Activated T-cell treated with anti-CD3 and anti-CD28 coated beads for 48 hours (primary cell): ENCODE results near the gene MKLN1.
A peak's percentile ranks its signal among the peaks of the same experiment; 100 is the strongest.
"Not testable (repeated sequence)": the region's sequence is repeated elsewhere in the genome, so short reads cannot be mapped to it uniquely, and the experiment has no call there.

Experiments used
- DNase-seq: peaks from one replicate; pipeline ENCODE4 v3.0.0-alpha.2; 2020; ENCODE audit warnings: low read depth

Gene MKLN1

DNA sequence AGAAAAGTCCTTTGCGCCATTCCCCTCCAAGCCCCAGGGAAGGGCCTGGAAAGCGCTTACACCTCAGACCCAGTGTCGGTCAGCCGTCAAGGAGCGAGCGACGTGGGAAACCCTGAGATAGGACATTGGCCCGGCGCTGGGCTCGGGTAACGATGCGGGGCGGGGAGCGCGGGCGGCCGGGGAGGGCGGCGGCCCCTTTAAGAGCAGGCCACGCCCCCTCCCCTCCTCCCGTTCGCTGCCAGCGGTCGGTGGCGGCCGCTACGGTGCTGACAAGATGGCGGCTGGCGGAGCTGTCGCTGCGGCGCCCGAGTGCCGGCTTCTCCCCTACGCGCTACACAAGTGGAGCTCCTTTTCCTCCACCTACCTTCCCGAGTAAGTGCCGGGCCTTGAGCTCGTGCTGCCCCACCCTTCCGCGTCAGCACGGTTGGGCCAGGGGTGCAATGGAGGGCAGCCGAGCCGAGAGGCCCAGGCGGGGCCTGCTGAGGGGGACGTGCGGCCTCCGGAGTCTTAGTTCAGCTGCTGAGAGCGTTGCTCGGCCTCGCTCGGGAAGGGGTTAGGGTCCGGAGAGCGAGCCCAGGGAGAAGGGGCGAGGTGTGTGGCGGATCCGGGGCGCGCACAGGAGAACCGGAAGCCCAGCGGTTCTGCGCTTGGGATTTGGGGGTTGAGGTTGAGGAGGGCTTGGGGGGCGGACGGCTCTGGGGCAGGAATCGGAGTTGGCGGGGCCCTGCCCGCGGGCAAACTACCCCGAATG is at the start of gene MKLN1:
Gene MKLN1 (plus strand): TSS at position 251 of the 751 bp plus-strand sequence. CDS start 24 bp downstream, at position 275.
- DNase-seq = peak; percentile 88

DNA sequence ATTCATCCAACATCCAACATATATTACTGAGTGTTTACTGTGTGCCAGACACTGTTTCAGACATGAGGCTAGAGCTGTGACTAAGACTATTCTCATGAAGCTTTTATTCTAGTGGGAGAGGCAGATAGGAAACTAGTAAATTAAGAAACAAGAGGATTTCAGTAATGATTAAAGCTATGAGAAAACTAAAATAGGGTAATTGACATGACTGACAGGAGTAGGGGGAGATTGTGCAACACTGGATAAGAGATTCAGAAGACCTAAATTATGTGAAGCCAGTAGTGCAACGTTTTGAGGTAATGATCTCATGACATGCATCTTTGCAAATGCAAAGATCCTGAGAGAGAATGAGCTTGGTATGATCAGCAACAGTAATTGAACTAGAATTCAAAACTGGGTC is 48.6 kb upstream of the MKLN1 start:
- DNase-seq = no peak

DNA sequence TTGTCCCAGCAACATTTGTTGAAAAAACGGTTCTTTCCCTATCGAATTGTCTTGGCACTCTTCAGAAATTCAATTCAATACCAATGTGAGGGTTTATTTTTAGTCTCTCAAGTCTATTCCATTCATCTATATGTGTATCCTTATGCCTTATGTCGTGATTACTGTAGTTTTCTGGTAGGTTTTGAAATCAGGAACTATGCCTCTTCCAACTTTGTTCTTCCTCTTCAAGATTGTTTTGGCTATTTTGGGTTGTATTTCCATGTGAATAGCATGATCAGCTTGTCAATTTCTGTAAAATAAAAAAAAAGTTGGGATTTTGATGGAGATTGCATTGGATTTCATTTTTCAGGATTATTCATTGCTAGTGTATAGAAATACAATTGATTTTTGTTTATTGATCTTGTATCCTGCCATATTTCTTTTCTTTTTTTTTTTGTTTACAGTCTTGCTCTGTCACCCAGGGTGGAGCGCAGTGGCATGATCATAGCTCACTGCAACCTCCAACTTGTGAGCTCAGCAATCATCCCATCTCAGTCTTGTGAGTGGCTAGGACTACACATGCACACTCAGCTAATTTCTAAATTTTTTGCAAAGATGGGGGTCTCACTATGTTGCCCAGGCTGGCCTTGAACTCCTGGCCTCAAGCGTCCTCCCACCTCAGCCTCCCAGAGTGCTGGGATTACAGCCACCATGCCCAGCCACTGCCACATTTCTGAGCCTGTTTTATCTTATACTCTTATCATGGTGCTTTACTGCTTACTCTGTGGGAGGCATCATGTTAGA is 46.2 kb upstream of the MKLN1 start:
- DNase-seq = no peak

DNA sequence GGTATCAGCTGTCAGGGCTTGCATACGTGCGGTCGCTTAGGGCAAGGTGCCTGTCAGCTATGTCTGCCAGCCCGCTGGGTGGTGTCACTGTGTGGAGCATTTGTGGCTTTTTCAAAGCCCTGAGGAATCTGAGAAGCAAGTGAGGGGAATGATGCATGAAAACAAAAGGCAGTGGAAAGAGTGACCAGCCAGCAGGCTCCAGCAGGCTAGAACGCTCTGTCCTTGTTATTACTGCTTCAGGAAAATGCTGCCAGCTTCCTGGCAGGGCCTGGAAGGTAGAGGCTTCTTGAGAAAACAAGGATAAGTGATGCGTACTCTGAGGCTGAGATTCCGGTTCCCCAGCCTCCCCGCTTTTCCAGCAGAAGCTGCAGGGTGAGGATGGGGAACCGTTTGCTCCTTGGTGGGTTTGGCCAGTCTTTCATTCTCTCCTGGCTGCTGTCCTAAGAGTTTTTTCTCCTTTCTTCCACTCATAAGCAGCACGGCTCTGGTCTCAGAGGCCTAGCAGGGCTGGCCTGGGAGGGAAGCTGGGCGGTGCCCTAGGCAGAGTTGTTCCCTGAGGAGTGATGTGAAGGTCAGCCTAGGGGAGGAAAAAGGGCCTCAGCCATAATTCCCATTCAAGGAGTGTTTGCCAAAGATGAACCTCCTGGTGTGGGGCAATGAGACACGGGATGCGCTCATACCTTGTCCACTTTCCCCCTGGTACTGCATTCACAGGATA is 42.8 kb upstream of the MKLN1 start:
- DNase-seq = no peak

DNA sequence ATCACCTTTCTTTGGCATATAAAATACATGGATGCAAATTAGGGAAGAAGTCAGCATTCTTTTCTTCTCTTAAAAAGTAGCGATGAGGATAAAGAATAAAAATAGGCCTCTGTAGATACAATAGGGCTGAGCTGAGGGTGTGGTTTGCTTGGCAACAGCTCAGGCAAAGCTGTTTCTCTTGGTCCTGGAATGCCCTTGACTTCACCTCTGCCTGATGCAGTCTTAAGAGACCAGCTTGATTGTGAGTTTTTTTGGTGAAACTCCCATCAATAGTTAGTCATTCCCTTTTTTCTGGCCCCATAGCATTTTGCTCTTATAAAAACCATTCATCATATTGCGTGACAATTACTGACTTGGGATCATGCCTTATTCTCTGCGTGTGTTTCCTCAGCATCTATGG is 42.1 kb upstream of the MKLN1 start:
- DNase-seq = no peak

DNA sequence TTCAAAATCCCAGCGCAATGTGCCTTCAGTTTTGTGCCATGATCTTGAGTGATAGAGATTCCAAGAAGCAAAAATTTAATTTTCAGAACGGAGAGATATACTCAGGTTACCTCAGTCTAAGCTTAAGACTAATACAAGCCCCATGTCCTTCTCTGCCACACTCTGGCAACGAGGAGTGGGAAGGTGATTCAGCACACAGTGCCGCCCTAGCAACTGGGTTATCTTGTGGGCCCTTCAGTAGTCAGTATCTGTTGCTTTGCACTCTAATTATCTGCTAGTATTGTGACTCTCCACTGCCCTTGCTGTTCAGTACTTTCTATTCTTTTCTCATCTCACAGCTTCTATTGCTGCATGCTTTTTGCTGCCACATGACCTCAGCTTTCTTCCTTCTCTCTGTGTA is 39.2 kb upstream of the MKLN1 start:
- DNase-seq = no peak

DNA sequence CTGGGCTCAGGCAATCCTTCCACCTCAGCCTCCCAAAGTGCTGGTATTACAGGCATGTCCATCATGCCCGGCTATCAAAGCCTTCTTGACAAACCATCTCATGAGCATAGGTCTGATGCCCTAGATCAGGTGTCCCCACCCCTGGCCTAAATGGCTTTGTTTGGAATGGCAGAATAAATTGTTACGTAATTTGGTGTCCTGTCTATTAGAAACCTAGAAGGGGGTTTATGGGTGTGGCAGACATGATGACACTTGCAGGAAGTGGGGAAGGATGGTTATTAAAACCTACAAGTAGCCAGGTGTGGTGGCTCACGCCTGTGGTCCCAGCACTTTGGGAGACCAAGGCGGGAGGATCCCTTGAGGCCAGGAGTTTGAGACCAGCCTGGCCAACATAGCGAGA is 38.6 kb upstream of the MKLN1 start:
- no peak for DNase-seq

DNA sequence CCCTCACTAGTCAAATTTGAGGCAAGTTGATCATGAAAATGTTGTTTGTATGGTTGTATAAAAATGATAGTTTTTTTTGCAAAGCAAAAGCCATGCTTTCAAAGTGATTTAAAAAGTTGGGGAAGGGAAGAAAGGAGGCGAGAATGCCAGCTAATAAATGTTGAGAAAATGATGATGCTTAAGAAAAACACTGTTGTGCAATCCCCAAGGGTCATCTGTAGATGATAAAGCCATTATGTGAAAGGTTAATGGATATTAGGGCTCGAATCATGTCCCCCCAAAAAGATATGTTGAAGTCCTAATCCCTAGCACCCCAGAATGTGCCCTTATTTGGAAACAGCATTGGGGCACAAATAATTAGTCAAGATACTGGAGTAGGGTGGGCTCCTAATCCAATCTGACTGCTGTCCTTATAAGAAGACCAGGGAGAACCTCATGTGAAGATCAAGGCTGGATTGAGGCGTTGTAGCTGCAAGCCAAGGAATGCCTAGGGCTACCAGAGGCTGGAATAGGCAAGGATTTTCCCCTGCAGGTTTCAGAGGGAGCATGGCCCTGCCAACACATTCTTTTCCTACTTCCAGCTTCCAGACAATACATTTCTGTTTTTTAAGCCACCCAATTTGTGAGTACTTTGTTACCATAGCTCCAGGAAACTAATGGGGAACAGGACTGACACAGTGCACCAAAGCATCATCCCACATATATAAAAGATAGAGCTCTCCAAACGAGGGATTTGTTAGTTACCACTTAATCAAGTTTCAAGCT is 35.4 kb upstream of the MKLN1 start:
- DNase-seq = no peak

DNA sequence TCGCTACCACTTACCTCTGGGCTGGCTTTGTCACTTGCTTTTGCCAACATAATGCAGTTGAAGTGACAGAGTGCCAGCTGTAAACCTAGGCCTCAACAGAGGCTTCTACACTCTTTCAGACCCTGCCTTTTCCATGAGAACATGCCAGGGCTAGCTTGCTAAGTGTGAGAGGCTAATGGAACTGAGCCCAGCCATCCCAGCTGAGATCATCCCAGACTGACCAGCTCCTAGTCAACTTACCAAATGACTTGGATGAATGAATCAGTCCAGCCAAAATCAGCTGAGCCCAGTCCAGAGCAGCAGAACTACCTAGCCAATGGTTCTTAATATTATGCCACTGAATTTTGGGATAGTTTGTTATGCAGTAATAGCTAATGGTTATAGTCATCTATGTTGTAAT is 34.7 kb upstream of the MKLN1 start:
- DNase-seq = no peak

DNA sequence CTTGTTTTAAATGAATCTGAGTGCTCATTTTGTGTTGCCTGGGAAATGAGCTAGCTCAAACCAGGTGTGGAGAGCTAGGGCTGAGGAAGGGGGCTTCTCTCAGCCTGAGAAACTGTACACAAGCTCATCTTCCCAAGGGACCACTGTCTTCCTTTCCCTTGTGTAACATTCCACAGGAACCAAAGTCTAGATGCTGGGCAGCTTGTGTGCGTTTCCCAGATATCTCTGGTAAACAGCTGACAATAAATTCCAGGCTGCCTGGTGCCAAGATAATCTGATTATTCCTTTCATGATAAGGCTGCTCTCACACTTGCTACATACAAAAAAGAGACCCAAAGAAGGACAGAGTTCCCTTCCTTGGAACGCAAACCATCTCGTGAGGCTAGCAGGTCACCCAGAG is 33.1 kb upstream of the MKLN1 start:
- no peak for DNase-seq

DNA sequence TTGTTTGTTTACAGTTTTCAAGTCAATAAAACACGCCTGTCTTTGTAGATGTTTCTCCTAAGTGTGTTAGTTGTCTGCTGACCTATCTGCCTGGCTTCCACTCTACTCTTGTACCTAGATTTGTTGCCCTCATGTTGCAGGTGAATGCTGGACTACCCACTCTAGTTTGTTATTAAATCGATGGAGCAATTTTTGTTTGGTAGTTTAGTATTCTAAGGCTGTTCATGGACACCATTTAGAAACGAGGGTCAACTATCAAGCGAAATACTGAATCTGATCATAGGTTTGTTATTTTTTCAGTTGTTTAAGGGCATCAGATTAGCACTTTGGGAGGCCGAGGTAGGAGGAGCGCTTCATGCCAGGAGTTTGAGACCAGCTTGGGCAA is 29.1 kb upstream of the MKLN1 start:
- DNase-seq = no peak

DNA sequence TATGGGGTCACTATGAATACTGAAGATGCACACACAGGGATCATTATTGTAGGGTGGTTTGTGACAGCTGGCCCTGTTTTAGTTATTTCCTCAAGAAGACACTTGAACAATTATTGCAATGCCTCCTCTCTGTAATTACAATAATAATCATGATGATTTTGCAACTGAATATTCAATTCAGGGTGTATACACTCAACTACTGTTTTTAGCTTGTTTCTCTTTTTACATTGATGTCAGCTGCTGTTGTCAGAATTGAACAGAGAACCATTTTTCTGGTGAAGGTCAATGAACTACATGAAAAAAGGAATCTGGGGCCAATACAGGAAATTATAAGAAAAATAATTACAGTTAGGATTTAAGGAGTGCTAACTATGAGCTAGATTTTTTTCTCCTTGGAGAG is 28.6 kb upstream of the MKLN1 start:
- DNase-seq = no peak

DNA sequence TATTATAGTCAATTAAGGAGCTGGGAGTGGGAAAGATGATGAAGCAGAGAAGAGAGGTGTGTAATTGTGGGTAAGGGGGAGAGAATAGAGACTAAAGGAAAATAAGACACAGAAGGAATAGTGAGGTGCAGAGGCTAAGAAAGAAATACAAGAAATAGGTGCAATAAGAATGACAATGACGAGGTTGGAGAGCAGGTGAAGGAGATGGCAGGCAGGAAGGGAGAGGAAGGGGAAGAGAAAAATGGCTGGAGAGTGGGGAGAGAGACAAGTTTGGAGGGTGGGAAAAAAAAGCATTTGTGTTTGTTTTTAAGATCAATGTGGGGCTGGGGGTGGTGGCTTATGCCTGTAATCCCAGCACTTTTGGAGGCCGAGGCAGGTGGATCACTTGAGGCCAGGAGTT is 27.6 kb upstream of the MKLN1 start:
- no peak for DNase-seq

DNA sequence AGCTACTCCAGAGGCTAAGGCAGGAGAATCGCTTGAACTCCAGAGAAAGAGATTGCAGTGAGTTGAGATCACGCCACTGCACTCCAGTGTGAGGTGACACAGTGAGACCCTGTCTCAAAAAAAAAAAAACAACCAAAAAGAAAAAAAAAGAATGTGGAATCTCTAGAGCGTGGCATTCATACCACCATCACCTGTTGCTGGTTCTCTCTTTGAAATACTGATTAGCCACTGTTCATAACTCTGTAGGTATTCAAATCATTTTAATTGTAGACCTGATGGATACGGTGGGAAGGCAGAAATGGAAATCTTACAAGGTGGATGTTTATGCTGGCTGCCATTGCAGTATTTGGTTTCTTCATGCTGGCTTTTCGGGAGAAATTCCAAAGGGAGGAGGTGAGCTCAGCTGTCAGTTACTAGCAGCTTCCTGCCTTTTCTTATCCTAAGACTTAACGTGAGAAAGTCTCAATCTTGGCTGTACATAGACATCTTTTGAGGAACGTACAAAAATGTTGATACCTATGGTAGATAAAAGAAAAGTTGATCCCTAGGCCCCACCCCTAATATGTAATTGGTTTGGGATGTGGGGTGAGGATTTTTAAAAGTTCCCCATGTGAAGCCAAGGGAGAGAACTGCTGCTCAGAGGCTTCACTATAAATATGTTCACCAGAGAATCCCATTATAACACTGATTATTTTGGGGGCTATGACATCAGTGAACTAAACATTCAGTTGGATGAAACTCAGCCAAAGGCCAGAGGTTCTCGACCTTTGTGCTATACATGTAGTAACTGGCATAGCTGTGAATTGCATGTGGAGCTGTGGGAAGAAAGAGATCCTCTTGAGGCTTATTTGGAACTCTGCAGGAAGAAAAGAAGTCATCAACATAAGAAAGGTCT is 26.9 kb upstream of the MKLN1 start:
- no peak for DNase-seq

DNA sequence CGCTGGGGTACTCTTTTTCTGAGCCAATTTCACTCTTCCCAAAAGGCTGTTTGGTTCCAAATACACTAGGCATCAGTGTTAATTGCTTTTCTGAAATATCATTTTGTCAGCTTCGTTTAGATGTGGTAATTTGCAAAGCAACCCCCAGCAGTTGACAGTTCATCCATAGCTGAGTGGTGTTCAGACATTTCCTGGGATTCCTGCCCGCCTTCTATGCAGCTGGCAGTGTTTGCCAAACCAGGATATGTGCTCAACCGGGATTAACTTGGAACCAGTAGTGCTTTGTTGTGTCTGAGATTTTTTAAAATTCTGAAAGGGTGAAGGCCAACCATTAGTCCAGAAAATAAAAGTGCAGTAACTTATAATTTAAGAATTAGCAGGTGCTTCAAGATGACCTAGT is 25.2 kb upstream of the MKLN1 start:
- DNase-seq = no peak

DNA sequence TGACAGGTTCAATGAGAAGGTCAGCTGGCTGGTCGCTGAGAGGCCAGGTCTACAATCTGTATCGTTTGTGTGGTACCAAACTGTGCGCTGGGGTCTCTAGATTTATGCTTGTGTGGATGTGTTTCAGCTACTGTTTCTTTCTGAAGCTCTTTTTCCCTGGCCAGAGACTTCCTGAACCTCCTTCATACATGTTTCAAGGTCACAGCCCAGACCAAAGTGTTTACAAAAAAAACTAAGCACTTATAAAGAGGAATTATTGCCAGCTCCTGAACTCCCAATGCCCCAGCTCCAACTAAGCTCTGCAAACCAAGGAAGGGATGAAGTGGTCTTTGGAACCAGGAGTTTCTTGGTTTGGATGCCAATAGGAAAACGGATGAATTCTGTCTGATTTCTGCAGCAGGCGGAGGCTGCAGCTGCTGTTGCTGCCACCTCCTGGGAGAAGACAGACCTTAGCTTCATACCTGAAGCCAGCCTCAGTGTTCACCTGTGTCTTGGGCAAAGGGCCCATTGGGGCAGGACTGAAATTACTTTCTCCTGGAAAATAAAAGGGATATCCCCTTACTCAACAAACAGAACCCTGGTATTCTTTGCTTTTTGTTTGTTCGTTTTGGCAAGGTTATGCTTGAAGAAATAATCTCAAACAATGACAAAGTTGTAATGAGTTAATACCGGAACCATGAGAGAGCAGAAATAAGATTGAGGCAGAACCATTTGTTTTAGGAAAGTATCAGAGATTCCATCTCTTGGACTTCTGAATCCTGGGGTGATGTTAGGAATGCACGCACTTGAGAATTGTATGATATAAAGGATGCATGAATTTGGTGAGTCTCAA is 24.6 kb upstream of the MKLN1 start:
- no peak for DNase-seq

DNA sequence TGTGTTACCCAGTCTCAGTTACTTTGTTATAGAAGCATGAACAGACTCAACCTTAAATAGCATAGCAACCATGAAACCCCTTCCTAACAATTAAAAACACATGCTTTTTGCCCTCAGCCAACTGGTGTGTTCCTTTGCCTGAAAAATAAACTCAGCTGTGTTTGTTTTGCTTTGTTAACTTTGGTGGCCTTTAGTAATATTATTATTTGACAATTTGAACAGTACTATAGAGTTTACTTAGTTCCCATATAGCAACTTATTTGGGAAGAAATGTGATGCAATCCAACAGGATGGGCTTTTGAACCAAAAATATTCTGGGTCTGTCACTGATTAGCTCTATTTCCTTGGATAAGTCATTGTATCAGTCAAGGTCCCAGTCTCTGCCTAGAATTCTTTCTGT is 22.5 kb upstream of the MKLN1 start:
- no peak for DNase-seq

DNA sequence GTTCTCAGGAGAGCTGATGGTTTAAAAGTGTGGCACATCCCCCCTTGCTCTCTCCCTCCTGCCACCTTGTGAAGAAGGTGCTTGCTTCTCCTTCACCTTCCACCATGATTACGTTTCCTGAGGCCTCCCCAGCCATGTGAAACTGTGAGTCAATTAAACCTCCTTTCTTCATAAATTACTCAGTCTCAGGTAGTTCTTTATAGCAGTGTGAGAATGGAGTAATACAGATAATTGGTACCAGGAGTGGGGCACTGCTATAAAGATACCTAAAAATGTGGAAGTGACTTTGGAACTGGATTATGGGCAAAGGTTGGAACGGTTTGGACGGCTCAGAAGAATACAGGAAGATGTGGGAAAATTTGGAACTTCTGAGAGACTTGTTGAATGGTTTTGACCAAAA is 21.6 kb upstream of the MKLN1 start:
- not testable (repeated sequence) for DNase-seq

DNA sequence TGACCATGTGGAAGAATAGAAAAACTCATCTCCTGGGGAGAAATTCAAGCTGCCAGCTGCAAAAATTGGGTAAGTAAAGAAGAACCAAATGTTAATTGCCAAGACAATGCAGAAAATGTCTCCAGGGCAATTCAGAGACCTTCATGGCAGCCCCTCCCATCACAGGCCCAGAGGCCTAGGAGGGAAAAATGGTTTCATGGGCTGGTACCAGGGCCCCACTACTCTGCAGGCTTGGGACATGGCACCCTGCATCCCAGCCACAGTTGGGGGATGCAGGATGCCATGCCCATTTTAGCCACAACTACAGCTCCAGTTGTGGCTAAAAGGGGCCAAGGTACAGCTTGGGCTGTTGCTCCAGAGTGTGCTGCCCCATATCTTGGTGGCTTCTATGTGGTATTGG is 20.9 kb upstream of the MKLN1 start:
- no peak for DNase-seq

DNA sequence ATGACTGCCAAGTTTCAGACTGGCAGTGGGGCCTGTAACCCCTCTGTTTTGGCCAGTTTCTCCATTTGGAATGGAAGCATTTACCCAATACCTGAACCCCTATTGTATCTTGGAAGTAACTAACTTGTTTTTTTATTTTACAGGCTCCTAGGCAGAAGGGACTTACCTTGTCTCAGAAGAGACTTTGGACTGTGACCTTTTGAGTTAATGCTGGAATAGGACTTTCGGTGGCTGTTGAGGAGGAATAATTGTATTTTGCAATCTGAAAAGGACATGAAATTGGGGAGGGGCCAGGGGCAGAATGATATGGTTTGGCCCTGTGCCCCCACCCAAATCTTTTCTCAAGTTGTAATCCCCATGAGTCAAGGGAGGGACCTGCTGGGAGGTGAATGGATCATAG is 20.0 kb upstream of the MKLN1 start:
- no peak for DNase-seq
